GM18858 (cell line): ENCODE data around the gene VWA8.
A peak's percentile ranks its signal among the peaks of the same experiment; 100 is the strongest.
"Not testable (repeated sequence)": the region's sequence is repeated elsewhere in the genome, so short reads cannot be mapped to it uniquely, and the experiment has no call there.

Experiments
- ATAC-seq: cut with Tn5 transposase; IDR thresholded peaks from one replicate; pipeline ENCODE4 v1.9.1; 2021; ENCODE audit not compliant: unreplicated experiment

Gene VWA8

GRCh38 chr13:41928323-41928722 lies 32.6 kb downstream of the VWA8 start:
- ATAC-seq, result no peak

GRCh38 chr13:41925014-41925413 lies 35.9 kb downstream of the VWA8 start:
- ATAC-seq, result no peak

- ATAC-seq, result not testable (repeated sequence)
These were observed 38.0 kb downstream of the VWA8 start for GRCh38 chr13:41922894-41923293.

DNA sequence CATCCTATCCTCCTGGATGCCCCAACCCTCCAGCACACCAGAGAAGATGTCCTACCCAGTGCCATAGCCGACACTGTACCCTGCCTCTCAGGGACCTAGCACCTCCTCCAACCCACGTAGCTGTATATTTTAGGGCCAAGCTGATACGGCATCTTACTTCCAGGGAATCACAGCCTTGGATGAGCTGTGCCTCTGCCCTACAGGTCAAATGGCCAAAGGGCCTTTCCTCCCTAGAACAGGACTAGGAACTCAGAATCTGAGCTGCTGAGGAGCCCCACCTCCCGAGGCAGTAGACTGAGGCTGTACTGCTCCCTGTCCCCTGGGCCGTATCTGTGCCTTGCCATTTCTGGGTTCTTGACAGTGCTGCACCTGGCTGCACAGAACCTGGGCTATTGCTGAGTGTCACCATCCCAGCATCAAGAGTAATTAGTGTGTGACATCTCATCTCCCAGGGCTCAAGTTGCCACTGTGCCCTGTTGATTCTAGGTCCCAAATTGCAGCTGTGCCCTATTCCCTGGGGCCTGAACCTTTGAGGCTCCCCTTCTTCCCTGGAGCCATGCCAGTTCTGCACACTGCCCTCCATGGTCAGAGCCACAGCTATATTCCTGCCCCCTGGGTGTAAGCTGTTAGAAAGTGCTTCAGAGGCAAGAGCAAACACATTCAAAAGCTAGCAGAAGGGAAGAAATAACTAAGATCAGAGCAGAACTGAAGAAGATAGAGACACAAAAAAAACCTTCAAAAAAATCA lies 41.0 kb downstream of the VWA8 start:
- no peak for ATAC-seq

DNA sequence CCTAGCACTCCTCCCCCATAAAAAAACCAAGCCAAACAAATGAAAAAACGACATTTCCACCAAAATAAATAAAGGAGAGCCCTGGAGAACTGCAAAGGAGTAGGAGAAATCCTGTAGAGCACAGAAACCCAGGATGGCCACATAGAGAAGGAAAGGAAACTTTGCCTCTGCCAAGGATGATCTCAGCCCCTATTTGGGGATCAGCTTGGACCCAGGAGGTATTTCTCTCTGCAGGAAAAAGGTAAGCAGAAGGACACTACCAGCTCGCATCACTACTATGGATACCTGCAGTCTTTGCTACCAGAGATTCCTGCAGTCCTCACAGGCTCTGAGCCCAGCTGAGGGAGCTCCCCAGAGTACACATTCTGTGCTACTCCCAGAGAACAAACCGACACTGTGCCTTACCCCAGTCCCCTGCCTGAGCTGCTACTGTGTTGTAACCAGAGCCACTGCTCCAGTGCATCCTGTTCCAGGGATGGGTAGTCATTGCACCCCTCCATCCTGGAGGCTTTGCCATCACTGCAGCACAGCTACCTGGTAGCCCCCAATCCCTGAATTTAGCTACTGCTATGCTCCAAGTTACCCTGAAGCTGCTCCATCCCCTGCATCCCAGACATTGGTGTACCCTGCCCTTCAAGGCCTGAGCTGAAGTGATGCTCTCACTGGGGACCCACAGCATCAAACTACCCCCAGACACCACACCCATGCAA lies 41.7 kb downstream of the VWA8 start:
- ATAC-seq, result no peak

DNA sequence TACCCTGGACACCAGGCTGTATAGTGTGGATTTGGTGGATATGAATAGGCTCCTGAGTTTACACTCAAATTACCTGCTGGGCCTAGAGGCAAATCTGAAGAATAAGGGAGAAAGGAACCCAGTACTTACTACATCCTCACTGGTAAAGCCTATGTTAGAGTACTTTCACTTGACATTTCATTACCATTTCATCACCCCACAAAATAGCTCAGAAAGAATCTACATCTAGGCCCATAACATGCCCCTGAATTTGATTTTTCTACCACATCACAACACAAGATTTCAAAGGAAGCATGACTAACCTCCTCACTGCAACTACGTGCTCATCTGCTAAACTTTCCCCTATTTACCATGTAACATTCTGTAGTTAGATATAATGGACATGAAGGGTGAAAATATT lies 43.3 kb downstream of the VWA8 start:
- no peak for ATAC-seq

DNA sequence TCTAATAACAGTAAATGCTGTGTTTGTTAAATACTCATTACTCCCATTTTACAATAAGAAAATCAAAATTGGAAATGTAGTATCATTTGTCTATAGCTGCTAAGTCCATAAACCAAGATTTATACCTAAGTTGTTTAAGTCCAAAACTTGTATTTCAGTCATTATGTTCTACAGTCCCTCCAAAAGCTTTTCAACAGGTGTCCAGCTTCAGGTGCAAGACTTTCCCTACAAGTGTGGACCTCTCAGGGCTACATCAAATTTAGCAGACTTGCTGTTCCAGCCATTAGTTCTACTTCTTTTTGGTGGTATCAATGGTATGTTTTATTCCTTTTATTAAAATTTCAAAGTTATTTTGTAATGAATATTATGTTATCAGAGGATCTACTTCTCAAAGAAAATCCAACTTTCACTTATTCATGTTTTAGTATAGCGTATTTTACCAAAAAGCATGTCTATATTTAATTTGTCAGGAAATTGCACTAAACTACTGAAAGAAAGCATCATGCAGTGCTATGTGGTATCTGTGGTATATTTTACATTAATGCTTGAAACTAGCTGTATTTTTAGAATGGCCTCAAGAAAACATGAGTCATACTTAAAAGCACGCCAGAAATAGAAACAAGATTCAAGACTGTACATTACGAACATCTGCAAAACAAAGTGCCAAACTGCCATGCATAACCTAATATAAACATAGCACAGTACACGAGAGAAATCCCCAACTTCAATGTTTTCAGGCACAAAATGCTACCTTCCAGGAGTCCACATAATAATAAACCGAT lies 44.5 kb downstream of the VWA8 start:
- peak; percentile 94 for ATAC-seq

GRCh38 chr13:41915081-41915480 lies 45.8 kb downstream of the VWA8 start:
- no peak for ATAC-seq

- ATAC-seq, result no peak
These were observed 46.4 kb downstream of the VWA8 start for GRCh38 chr13:41914552-41914951.

- no peak for ATAC-seq
These were observed 51.4 kb downstream of the VWA8 start for GRCh38 chr13:41909506-41909905.

DNA sequence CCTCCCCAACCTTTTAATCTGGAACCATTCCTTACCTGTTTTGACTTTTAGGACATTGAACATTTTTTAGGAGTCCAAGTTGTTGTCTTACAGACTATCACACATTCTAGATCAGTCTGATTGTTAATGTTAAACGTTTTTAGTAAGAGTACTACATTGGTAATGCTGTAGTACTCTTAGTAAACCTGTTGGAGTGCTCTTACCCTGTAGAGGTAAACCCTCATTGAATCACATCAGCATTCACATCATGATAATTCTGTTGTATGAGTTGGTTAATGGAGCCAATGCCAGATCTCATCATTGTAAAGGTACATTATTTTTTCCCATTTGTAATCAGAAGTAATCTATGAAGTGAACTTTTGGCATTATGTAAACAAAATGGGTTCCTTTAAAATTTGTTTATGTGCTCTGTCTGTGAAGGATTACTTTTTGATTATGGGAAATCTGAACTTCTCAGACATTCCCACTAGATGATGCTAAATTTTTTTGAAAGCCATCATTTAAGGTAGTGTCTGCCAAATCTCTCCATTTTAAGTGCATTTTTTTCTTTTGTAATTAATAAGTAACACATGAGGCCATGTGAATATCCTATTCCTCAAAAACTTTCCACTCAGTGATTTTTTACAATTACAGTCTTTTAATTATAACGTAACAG lies 55.2 kb downstream of the VWA8 start:
- peak; percentile 89 for ATAC-seq

DNA sequence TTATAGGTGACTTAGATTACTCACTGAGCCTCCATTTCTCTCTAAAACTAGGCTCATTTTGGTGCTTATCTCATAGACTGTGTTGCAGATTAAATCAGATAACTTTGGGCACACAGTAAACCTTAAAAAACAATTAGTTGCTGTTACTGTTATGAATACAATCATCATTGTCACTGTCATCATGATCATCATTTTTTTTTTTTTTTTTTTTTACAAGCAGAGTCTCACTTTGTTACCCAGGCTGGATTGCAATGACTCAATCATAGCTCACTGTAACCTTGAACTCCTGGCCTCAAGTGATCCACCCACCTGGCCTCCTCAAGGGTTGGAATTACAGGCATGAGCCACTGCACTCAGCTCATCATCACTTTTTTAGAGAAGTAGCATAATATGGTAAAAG lies 60.0 kb downstream of the VWA8 start:
- ATAC-seq, result no peak

- not testable (repeated sequence) for ATAC-seq
These were observed 62.5 kb downstream of the VWA8 start for GRCh38 chr13:41898411-41898810.

- ATAC-seq, result no peak
These were observed 63.8 kb downstream of the VWA8 start for GRCh38 chr13:41897126-41897525.

DNA sequence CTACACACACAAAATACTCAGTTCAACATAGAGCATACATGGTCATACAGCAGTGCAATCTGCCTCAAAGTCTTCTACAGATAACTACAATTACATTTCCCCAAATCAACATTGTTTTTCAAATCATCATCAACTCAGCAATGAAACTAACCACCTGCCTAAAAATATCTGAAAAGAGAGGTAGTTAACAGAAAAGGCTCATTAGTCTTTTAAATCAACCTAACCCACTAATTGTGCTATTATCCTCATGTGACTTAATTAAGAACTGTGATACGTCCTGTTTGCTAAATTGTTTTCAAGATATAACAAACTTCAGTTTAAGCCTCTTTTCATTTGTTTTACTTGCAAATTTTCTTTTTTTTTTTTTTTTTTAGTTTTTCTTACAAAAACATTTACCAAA lies 65.4 kb downstream of the VWA8 start:
- ATAC-seq, result no peak

DNA sequence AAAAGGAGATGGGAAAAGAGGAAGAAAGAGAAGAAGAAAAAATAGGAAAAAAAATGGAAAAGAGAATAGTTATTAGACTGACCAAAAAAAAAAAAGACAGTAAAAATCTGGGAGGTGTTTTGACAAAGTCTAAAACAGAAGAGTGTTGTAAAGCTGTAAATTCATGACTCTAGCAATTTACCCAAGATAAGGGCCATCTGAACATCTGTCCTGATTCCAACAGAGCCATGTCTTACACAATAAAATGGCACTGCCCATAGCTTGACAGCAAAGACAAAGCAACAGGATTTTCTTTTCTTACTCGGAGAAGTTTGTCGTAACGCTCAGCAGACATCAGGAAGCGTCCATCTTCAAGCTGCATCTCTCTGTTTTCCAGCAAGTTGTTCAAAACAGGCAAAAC lies 69.8 kb downstream of the VWA8 start:
- ATAC-seq, result no peak

DNA sequence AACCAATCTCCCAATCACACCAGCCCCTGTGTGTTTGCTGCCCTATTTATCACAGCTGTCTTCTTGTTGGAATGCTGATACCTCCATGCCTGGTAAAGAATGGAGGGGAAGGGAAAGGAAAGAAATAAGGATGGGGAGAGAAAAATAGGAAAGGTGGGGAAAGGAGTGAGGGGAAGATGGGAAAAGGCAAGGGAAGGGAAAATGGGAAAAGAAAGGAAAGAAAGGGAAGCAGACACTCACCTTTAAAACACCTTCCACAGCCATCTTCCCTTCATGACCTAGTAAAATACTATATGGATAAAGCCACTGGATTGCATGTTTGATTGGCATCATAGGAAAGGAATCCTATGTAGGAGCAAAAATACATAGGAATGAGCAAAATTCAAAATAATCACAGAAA lies 77.8 kb downstream of the VWA8 start:
- ATAC-seq, result no peak

- ATAC-seq, result not testable (repeated sequence)
These were observed 79.0 kb downstream of the VWA8 start for GRCh38 chr13:41881890-41882289.

- no peak for ATAC-seq
These were observed 79.9 kb downstream of the VWA8 start for GRCh38 chr13:41880966-41881365.

GRCh38 chr13:41864658-41865057 lies 96.3 kb downstream of the VWA8 start:
- no peak for ATAC-seq

DNA sequence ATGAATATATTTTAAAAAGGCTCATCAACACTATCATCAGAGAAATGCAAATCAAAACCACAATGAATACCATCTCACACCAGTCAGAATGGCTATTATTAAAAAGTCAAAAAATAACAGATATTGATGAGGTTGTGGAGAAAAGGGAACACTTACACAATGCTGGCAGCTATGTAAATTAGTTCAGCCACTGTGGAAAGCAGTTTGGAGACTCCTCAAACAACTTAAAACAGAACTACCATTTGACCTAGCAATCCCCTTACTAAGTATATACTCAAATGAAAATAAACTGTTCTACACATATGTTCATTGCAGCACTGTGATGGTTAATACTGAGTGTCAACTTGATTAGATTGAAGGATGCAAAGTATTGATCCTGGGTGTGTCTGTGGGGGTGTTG lies 98.2 kb downstream of the VWA8 start:
- ATAC-seq, result not testable (repeated sequence)
